K562 (cell line): ENCODE data around the gene PPFIA1. TPM values are rescaled to one million over a fixed set of nuclear protein-coding genes. Genes with fewer than 3 reads are reported as not detected.

Experiments used
- ATAC-seq: fragments of 200-7000 bp; cut with Tn5 transposase; 3 replicates; pipeline ENCODE4 v1.9.1; 2020; ENCODE audit warnings: moderate library complexity
- BruUV-seq: library from RNA; stranded (reverse); fragments of 400-500 nt; replicated peaks from 2 replicates; lab custom pipeline; 2021; lab: Mats Ljungman, UMichigan
- CTCF ChIA-PET: fragments of 300-600 bp; formaldehyde crosslinking; extraction: SDS; loops from one replicate; lab custom pipeline; 2021; ENCODE audit warnings: low intra/inter-chr PET ratio; lab: Yijun Ruan, JAX
- POLR2A ChIA-PET: fragments of 300-600, 350-650 bp; sonication (Branson Sonifier 250); formaldehyde crosslinking; extraction: SDS; loops from one replicate; lab custom pipeline; 2021; ENCODE audit warnings: antibody characterized with exemption, inconsistent platforms; lab: Yijun Ruan, JAX
- DNase-seq, 4 experiments: peaks; one replicate each; pipeline versions ENCODE4 v3.0.0 to v3.0.0-alpha.2; 2011 to 2018; ENCODE audit warnings: low spot score in 3 of 4, mixed read lengths in 3 of 4; ENCODE audit errors: extremely low read depth in 1 of 4
- FAIRE-seq: peaks from 2 replicates; lab custom pipeline; 2011; peaks lifted over from hg19 to GRCh38; lab: Jason Lieb, UNC
- H2AFZ ChIP-seq: 2 replicates; pipeline ENCODE4 v1.6.0; 2011; ENCODE audit warnings: low read depth, low read length, control low read depth, inconsistent platforms
- H3K27ac ChIP-seq: fragments of 200-600 bp; 3 replicates; pipeline ENCODE4 v1.8.0; 2011; ENCODE audit warnings: low read depth, mild to moderate bottlenecking, control low read depth, inconsistent platforms, low read length, moderate library complexity, mixed read lengths; ENCODE audit errors: extremely low read depth
- H3K27me3 ChIP-seq, 2 experiments: fragments of 300-600 bp in 1 of 2; 2 replicates in 1 of 2; 3 replicates in 1 of 2; pipeline versions ENCODE4 v1.6.0 to v1.8.0; 2011; ENCODE audit warnings: inconsistent platforms in 2 of 2, low read length in 2 of 2, mild to moderate bottlenecking in 1 of 2, mixed read lengths in 1 of 2, moderate library complexity in 1 of 2; ENCODE audit not compliant: control insufficient read depth in 2 of 2, insufficient read depth in 2 of 2
- H3K36me3 ChIP-seq: fragments of 300-600 bp; 3 replicates; pipeline ENCODE4 v1.8.0; 2011; ENCODE audit warnings: mild to moderate bottlenecking, low read length, inconsistent platforms; ENCODE audit not compliant: control insufficient read depth, insufficient read depth
- H3K4me1 ChIP-seq, 2 experiments: fragments of 200-600 bp in 1 of 2; replicated peaks in 1 of 2; 2 replicates in 1 of 2; 3 replicates in 1 of 2; pipeline versions ENCODE4 v1.5.1 to v1.8.0; 2011; ENCODE audit warnings: inconsistent platforms in 2 of 2, low read length in 2 of 2, mild to moderate bottlenecking in 1 of 2, mixed read lengths in 1 of 2, moderate library complexity in 1 of 2; ENCODE audit not compliant: control insufficient read depth in 2 of 2, insufficient read depth in 2 of 2
- H3K4me2 ChIP-seq: 2 replicates; pipeline ENCODE4 v1.6.1; 2011; ENCODE audit warnings: low read length, control low read depth, inconsistent platforms, mixed read lengths; ENCODE audit not compliant: insufficient read depth
- H3K4me3 ChIP-seq: fragments of 200-600 bp; sonication (generic), shearing (Covaris generic); 2 replicates; pipeline ENCODE4 v1.5.1; 2016; ENCODE audit warnings: control low read depth, inconsistent platforms
- H3K79me2 ChIP-seq: fragments of 200-600 bp; 3 replicates; pipeline ENCODE4 v1.8.0; 2011; ENCODE audit warnings: low read length, inconsistent platforms; ENCODE audit not compliant: control insufficient read depth, insufficient read depth
- H3K9ac ChIP-seq, 2 experiments: 2 replicates each; pipeline versions ENCODE4 v1.6.0 to v1.6.1; 2011; ENCODE audit warnings: low read depth in 2 of 2, low read length in 2 of 2, control low read depth in 1 of 2, inconsistent platforms in 1 of 2, mild to moderate bottlenecking in 1 of 2, mixed read lengths in 1 of 2; ENCODE audit not compliant: insufficient read depth in 1 of 2
- H3K9me1 ChIP-seq: one replicate; pipeline ENCODE4 v1.6.0; 2011; ENCODE audit warnings: inconsistent platforms, mild to moderate bottlenecking, low read length, moderate library complexity; ENCODE audit not compliant: control insufficient read depth, insufficient read depth
- H3K9me3 ChIP-seq: replicated peaks from 2 replicates; pipeline ENCODE4 v1.5.1; 2011; ENCODE audit warnings: low read depth, low read length, inconsistent platforms; ENCODE audit not compliant: control insufficient read depth, insufficient read depth
- H4K20me1 ChIP-seq: replicated peaks from 2 replicates; pipeline ENCODE4 v1.6.1; 2011; ENCODE audit warnings: low read length, inconsistent platforms, mixed read lengths; ENCODE audit not compliant: control insufficient read depth, insufficient read depth
- GABPA ChIP-seq: fragments of 200-800 bp; sonication (Bioruptor generic); conservative IDR thresholded peaks from 2 replicates; pipeline ENCODE4 v1.6.1; 2016; ENCODE audit warnings: low read depth, missing genetic modification characterization, missing compliant biosample characterization
- ZNF408 ChIP-seq: fragments of 250-450 bp; sonication (Bioruptor Pico); IDR thresholded peaks from 2 replicates; pipeline ENCODE4 v1.4.0; 2020; ENCODE audit warnings: low read depth, mild to moderate bottlenecking, moderate library complexity
- WGBS: fragments of 100-300 bp; shearing (Covaris generic); methylation state at CpG from one replicate; pipeline ENCODE4 v1.1.6; 2016; ENCODE audit warnings: low coverage, mixed read lengths; ENCODE audit not compliant: insufficient coverage; ENCODE audit errors: missing lambda C conversion rate; 5-methylcytosine and 5-hydroxymethylcytosine counted together
- in situ Hi-C: fragments of 300-500 bp; cut with MboI; formaldehyde crosslinking; loops from 4 replicates; pipeline ENCODE4 v1.15.0; 2018; ENCODE audit warnings: inconsistent platforms, mixed read lengths
- intact Hi-C: fragments of 100-400 bp; cut with micrococcal nuclease; formaldehyde crosslinking; loops from 2 replicates; pipeline ENCODE4 v1.14.2; 2022
- polyA plus RNA-seq, 8 experiments: library from polyadenylated mRNA; depleted of rRNA in 4 of 8; stranded (reverse) in 5 of 8; unstranded in 3 of 8; fragments of >200 nt; fragmentation: Nextera tagmentation in 2 of 8; fragmentation: Illumina TruSeq in 1 of 8; extraction: Ambion mirVana in 2 of 8; extraction: Trizol in 1 of 8; gene quantifications; 2 replicates each; pipeline versions ENCODE4 v1.2.1 to v1.2.3, GENCODE V29; 2011 to 2014; ENCODE audit warnings: inconsistent platforms in 1 of 8, missing spikeins in 1 of 8
- total RNA-seq, 7 experiments: library from RNA; depleted of rRNA in 6 of 7; stranded (reverse); fragments of >200 nt in 6 of 7; fragmentation: Illumina TruSeq in 2 of 7; extraction: Trizol in 2 of 7; gene quantifications; 2 replicates each; pipeline versions ENCODE4 v1.2.1 to v1.2.3, GENCODE V29; 2011 to 2021; ENCODE audit warnings: low replicate concordance in 1 of 7
- TF ChIP-seq, protein P1 (sequence below), 3 experiments: fragments of 200-800 bp in 1 of 3; sonication (Bioruptor generic) in 1 of 3; sonication (generic) in 1 of 3; formaldehyde crosslinking in 1 of 3; IDR thresholded peaks; 2 replicates each; pipeline versions ENCODE4 v1.6.1 to v1.8.0; 2016 to 2022; ENCODE audit warnings: mild to moderate bottlenecking in 2 of 3, missing compliant biosample characterization in 2 of 3, missing genetic modification characterization in 2 of 3, missing genetic modification reagents in 1 of 3

Gene PPFIA1
- total and polyA plus RNA-seq, 9 of the 15 experiments (the other 6 are each of a cell fraction or from before 2014, with no cell fraction given): 9.9 to 41.5 (median 28.5) TPM

DNA sequence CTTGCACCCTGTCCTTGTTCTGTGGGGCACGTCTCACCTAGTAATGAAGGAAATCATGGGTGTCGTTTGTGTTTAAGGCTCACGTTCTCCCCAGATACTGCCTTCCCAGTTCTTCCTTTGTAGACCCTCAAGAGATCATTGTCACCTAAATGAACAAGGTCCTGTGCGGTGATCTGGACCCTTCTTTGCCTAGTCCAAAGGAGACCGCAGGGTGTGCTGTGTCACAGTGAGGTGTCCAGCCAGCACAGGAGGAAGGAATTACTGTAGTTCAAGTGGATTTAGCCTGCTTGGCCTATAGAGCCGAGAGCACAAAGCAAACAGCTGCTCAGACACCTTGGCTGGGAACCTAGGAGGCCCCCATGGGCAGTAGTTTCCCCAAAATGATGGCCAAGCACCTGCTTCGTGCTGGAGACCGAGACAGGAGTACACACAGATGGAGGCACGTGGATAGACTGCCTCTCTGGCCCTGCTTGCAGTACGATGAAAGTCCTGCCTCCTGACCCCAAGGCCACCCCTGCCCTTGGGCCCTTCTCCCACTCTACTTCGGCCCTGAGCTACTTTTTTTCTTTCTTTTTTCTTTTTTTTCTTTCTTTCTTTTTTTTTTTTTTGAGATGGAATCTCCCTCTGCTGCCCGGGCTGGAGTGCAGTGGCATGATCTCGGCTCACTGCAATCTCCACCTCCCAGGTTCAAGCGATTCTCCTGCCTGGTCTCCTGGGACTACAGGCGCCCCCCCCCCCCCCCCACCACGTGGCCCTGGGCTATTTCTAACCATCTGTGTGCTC, 19.4 kb upstream of the PPFIA1 start:
- no peak overlapping the region for H3K27ac ChIP-seq
- TF ChIP-seq GABPA (tag): no peak
- no peak for TF ChIP-seq ZNF408 (CRISPR knock-in tag)
- TF ChIP-seq, protein P1, sequence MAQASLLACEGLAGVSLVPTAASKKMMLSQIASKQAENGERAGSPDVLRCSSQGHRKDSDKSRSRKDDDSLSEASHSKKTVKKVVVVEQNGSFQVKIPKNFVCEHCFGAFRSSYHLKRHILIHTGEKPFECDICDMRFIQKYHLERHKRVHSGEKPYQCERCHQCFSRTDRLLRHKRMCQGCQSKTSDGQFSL (CRISPR knock-in tag; IDR thresholded peaks at IDR 0.05): no peak
- TF ChIP-seq, protein P1 (tag; IDR thresholded peaks at IDR 0.05): peak in 1 of 2 experiments; percentile 84; a peak in 2 of 4 replicates
- TF ChIP-seq, all 486 proteins: peak for 1
- intact Hi-C loops (no loop called here), in situ Hi-C loops (no loop called here)
- H3K27me3 ChIP-seq: peaks cover 27 to 58% of the 10 kb centered on the region in 2 experiments
- peak in 1 of 4 experiments; percentile 16 for DNase-seq
- FAIRE-seq: no peak
- H3K36me3 ChIP-seq: no peaks in the 10 kb centered on the region
- POLR2A ChIA-PET: interaction anchor here (0.6 to 1.5 kb wide), 2 partner anchors 13 to 123 kb away, joined by 3 to 5 read pairs; no protein-coding TSS in a partner anchor
- ATAC-seq: peak; percentile 58
- H4K20me1 ChIP-seq: no peaks in the 10 kb centered on the region
- no peak overlapping the region for H3K4me2 ChIP-seq
- 13% methylated on average over 11 of the region's 16 CpGs for WGBS
- CTCF ChIA-PET: no interaction called here
- no peak overlapping the region for H3K4me3 ChIP-seq
- no peak overlapping the region for H2AFZ ChIP-seq
- H3K79me2 ChIP-seq: no peaks in the 10 kb centered on the region
- no peaks in the 10 kb centered on the region for H3K9me1 ChIP-seq
- no peak overlapping the region for H3K9ac ChIP-seq
- BruUV-seq: no TSS peak
- H3K4me1 ChIP-seq: peaks cover 11 to 14% of the 10 kb centered on the region in 2 experiments; a peak in 3 of 5 replicates
- H3K9me3 ChIP-seq: no peaks in the 10 kb centered on the region
